IMR-90 (cell line): Measurements from ENCODE around the gene ZMYND11. TPM values are rescaled to one million over a fixed set of nuclear protein-coding genes. Genes with fewer than 3 reads are reported as not detected.

Experiments used
- ATAC-seq: fragments of 200-7000 bp; cut with Tn5 transposase; 2 replicates; pipeline ENCODE4 v1.9.1; 2020; ENCODE audit warnings: low read depth, mild to moderate bottlenecking, moderate library complexity
- BruUV-seq: library from RNA; stranded (reverse); fragments of 400-500 nt; replicated peaks from 2 replicates; lab custom pipeline; 2021; lab: Mats Ljungman, UMichigan
- CTCF ChIA-PET: fragments of 300-600 bp; formaldehyde crosslinking; extraction: SDS; loops from one replicate; lab custom pipeline; 2021; ENCODE audit warnings: antibody characterized with exemption; lab: Yijun Ruan, JAX
- POLR2A ChIA-PET: fragments of 300-600 bp; sonication (Branson Sonifier 250); formaldehyde crosslinking; loops from one replicate; lab custom pipeline; 2022; ENCODE audit warnings: antibody characterized with exemption; ENCODE audit not compliant: unreplicated experiment; lab: Charles Lee
- DNase-seq: peaks from one replicate; pipeline ENCODE4 v3.0.0; 2013
- H2AFZ ChIP-seq: replicated peaks from 2 replicates; pipeline ENCODE3; 2013; ENCODE audit warnings: low read length, mild to moderate bottlenecking; ENCODE audit not compliant: poor library complexity
- H2AK5ac ChIP-seq: 2 replicates; pipeline ENCODE4 v1.6.1; 2013; ENCODE audit warnings: low read depth, low read length, inconsistent platforms
- H2AK9ac ChIP-seq: replicated peaks from 2 replicates; pipeline ENCODE3; 2013; ENCODE audit warnings: mild to moderate bottlenecking, low read depth, low read length, moderate library complexity; ENCODE audit not compliant: poor library complexity
- H2BK120ac ChIP-seq: 2 replicates; pipeline ENCODE4 v1.6.1; 2013; ENCODE audit warnings: low read depth, low read length, inconsistent platforms
- H2BK15ac ChIP-seq: 3 replicates; pipeline ENCODE4 v1.6.1; 2013; ENCODE audit warnings: low read depth, low read length, inconsistent platforms
- H2BK20ac ChIP-seq: 2 replicates; pipeline ENCODE4 v1.6.1; 2013; ENCODE audit warnings: low read depth, mild to moderate bottlenecking, inconsistent platforms, low read length, moderate library complexity
- H2BK5ac ChIP-seq: 2 replicates; pipeline ENCODE4 v1.6.1; 2013; ENCODE audit warnings: mild to moderate bottlenecking, low read depth, low read length, inconsistent platforms; ENCODE audit not compliant: poor library complexity, severe bottlenecking
- H3K14ac ChIP-seq: replicated peaks from 2 replicates; pipeline ENCODE4 v1.6.1; 2013; ENCODE audit warnings: low read depth, low read length, inconsistent platforms
- H3K18ac ChIP-seq: 2 replicates; pipeline ENCODE4 v1.6.1; 2013; ENCODE audit warnings: low read depth, low read length, control low read depth
- H3K23ac ChIP-seq: 2 replicates; pipeline ENCODE4 v1.6.1; 2013; ENCODE audit warnings: low read depth, low read length, inconsistent platforms
- H3K27ac ChIP-seq: 2 replicates; pipeline ENCODE4 v1.5.1; 2013; ENCODE audit warnings: mild to moderate bottlenecking, control low read depth, low read length; ENCODE audit not compliant: insufficient read depth
- H3K27me3 ChIP-seq: 2 replicates; pipeline ENCODE4 v1.6.1; 2013; ENCODE audit warnings: low read length; ENCODE audit not compliant: control insufficient read depth, insufficient read depth
- H3K36me3 ChIP-seq: 2 replicates; pipeline ENCODE4 v1.6.1; 2013; ENCODE audit warnings: low read length, mixed read lengths; ENCODE audit not compliant: control insufficient read depth, insufficient read depth
- H3K4ac ChIP-seq: 2 replicates; pipeline ENCODE4 v1.6.1; 2013; ENCODE audit warnings: low read depth, low read length, inconsistent platforms
- H3K4me1 ChIP-seq: 2 replicates; pipeline ENCODE4 v1.6.1; 2013; ENCODE audit warnings: low read length, mixed read lengths; ENCODE audit not compliant: control insufficient read depth, insufficient read depth
- H3K4me2 ChIP-seq: 2 replicates; pipeline ENCODE4 v1.6.1; 2013; ENCODE audit warnings: low read depth, mild to moderate bottlenecking, control low read depth, low read length, moderate library complexity
- H3K4me3 ChIP-seq: 2 replicates; pipeline ENCODE4 v1.5.1; 2013; ENCODE audit warnings: low read depth, mild to moderate bottlenecking, control low read depth, low read length, moderate library complexity; ENCODE audit not compliant: insufficient read depth
- H3K56ac ChIP-seq: 2 replicates; pipeline ENCODE4 v1.6.1; 2013; ENCODE audit warnings: low read length, inconsistent platforms; ENCODE audit not compliant: insufficient read depth; ENCODE audit errors: extremely low read depth
- H3K79me1 ChIP-seq, 2 experiments: 2 replicates each; pipeline ENCODE4 v1.6.1; 2013; ENCODE audit warnings: low read length in 2 of 2, inconsistent platforms in 1 of 2, low read depth in 1 of 2
- H3K9ac ChIP-seq: 2 replicates; pipeline ENCODE4 v1.6.1; 2013; ENCODE audit warnings: low read depth, low read length, control low read depth
- H3K9me1 ChIP-seq: 2 replicates; pipeline ENCODE4 v1.6.1; 2013; ENCODE audit warnings: low read length, inconsistent platforms; ENCODE audit not compliant: insufficient read depth
- H3K9me3 ChIP-seq: 2 replicates; pipeline ENCODE4 v1.6.1; 2013; ENCODE audit warnings: low read length; ENCODE audit not compliant: control insufficient read depth, insufficient read depth
- H4K20me1 ChIP-seq: 2 replicates; pipeline ENCODE4 v1.6.1; 2013; ENCODE audit warnings: low read length, inconsistent platforms; ENCODE audit not compliant: insufficient read depth
- H4K5ac ChIP-seq: 2 replicates; pipeline ENCODE4 v1.6.1; 2013; ENCODE audit warnings: mild to moderate bottlenecking, low read depth, low read length, control low read depth
- H4K8ac ChIP-seq, 2 experiments: 2 replicates each; pipeline ENCODE4 v1.6.1; 2013; ENCODE audit warnings: low read depth in 2 of 2, low read length in 2 of 2, control low read depth in 1 of 2, inconsistent platforms in 1 of 2
- H4K91ac ChIP-seq: 2 replicates; pipeline ENCODE4 v1.6.1; 2013; ENCODE audit warnings: low read depth, low read length, inconsistent platforms; ENCODE audit not compliant: insufficient read depth
- BHLHE40 ChIP-seq: fragments of 150-350 bp; IDR thresholded peaks from 2 replicates; pipeline ENCODE4 v1.6.1; 2016; ENCODE audit warnings: mild to moderate bottlenecking, low read depth, low read length
- CEBPB ChIP-seq: IDR thresholded peaks from 2 replicates; pipeline ENCODE4 v1.6.1; 2012; ENCODE audit warnings: low read depth, low read length, improper control_type of control experiment
- ELK1 ChIP-seq: fragments of 150-350 bp; IDR thresholded peaks from 2 replicates; pipeline ENCODE4 v1.6.1; 2016; ENCODE audit warnings: low read depth, mild to moderate bottlenecking, low read length, moderate library complexity, borderline replicate concordance
- MAZ ChIP-seq: IDR thresholded peaks from 2 replicates; pipeline ENCODE4 v1.6.1; 2012; ENCODE audit warnings: low read depth, mild to moderate bottlenecking, low read length, improper control_type of control experiment, moderate library complexity, borderline replicate concordance
- POLR2A ChIP-seq: IDR thresholded peaks from 2 replicates; pipeline ENCODE4 v1.6.1; 2012; ENCODE audit warnings: mild to moderate bottlenecking, low read depth, low read length
- RAD21 ChIP-seq: IDR thresholded peaks from 2 replicates; pipeline ENCODE4 v1.6.1; 2012; ENCODE audit warnings: low read length, improper control_type of control experiment
- RCOR1 ChIP-seq: IDR thresholded peaks from 2 replicates; pipeline ENCODE4 v1.6.1; 2012; ENCODE audit warnings: mild to moderate bottlenecking, low read length, improper control_type of control experiment; ENCODE audit not compliant: insufficient replicate concordance
- SMC3 ChIP-seq: fragments of 150-350 bp; IDR thresholded peaks from 2 replicates; pipeline ENCODE4 v1.6.1; 2016; ENCODE audit warnings: low read depth, mild to moderate bottlenecking, antibody characterized with exemption, low read length, moderate library complexity
- USF2 ChIP-seq: fragments of 150-350 bp; IDR thresholded peaks from 2 replicates; pipeline ENCODE4 v1.6.1; 2017; ENCODE audit warnings: mild to moderate bottlenecking, antibody characterized with exemption, low read length, low read depth
- WGBS, 2 experiments: methylation state at CpG; one replicate each; pipeline versions ENCODE4 v1.1.5 to v1.1.7; 2013; ENCODE audit warnings: missing lambda C conversion rate in 2 of 2; ENCODE audit not compliant: insufficient read length in 1 of 2; ENCODE audit errors: extremely low coverage in 2 of 2; 5-methylcytosine and 5-hydroxymethylcytosine counted together
- dilution Hi-C: fragments of 300-500 bp; cut with HindIII; formaldehyde crosslinking; loops from one replicate; pipeline ENCODE4 v1.14.3; 2018; ENCODE audit warnings: low sequenced_read_pairs; ENCODE audit not compliant: unreplicated experiment
- in situ Hi-C: fragments of 300-500 bp; cut with MboI; formaldehyde crosslinking; loops from 3 replicates; pipeline ENCODE4 v1.14.3; 2019; ENCODE audit warnings: low sequenced_read_pairs, inconsistent platforms, mixed read lengths
- intact Hi-C: fragments of 100-400 bp; cut with micrococcal nuclease; formaldehyde crosslinking; loops from 2 replicates; pipeline ENCODE4 v1.10.0; 2022
- polyA plus RNA-seq, 3 experiments: library from polyadenylated mRNA; depleted of rRNA; stranded (reverse); fragments of >200 nt; gene quantifications; 2 replicates each; pipeline ENCODE4 v1.2.3, GENCODE V29; 2012; ENCODE audit warnings: low replicate concordance in 1 of 3
- total RNA-seq: library from RNA; depleted of rRNA; stranded (reverse); fragments of >200 nt; gene quantifications from 2 replicates; pipeline ENCODE4 v1.2.3, GENCODE V29; 2012

ZMYND11 gene
- total and polyA plus RNA-seq, 2 of the 4 experiments (the other 2 are of a cell fraction) = 39.5 to 72.2 TPM

DNA sequence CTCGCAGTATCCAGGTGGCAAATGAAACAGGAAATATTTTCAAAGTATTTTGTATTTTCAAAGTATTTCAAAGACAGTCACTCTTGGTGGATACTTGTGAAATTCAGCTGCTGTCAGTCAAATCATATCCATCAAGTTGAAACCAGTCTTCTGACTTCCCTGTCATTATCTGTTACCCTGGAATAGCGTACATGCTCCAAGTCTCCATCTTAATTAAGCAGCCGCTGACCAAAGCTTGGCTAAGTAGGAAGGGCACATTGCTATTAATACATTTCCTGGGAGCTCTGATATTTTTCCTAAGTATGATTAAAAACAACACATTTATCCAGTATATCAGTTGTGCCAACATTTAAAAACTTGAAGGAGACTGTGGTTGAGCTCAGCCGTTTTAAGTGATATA is 112.2 kb downstream of the ZMYND11 start:
- no peak for TF ChIP-seq CEBPB
- TF ChIP-seq POLR2A = no peak
- no peak for TF ChIP-seq USF2
- no peak for TF ChIP-seq MAZ
- no peak for TF ChIP-seq BHLHE40
- TF ChIP-seq RCOR1 = no peak
- no peak for TF ChIP-seq SMC3
- TF ChIP-seq ELK1 = no peak
- TF ChIP-seq RAD21 = no peak
- H2AK9ac ChIP-seq = no peak overlapping the region
- dilution Hi-C loops (no loop called here), in situ Hi-C loops (no loop called here), intact Hi-C loops (no loop called here)
- H3K79me1 ChIP-seq = peaks cover 0 to 4% of the 10 kb centered on the region in 2 experiments; a peak in 1 of 4 replicates
- H4K5ac ChIP-seq = no peak overlapping the region
- no peak overlapping the region for H4K8ac ChIP-seq
- no peak overlapping the region for H4K91ac ChIP-seq
- POLR2A ChIA-PET = no interaction called here
- no peak for DNase-seq
- H2BK5ac ChIP-seq = no peak overlapping the region
- H3K27ac ChIP-seq = no peak overlapping the region
- no peak overlapping the region for H2AK5ac ChIP-seq
- no peak overlapping the region for H3K4ac ChIP-seq
- no peak for ATAC-seq
- no peak overlapping the region for H3K9ac ChIP-seq
- H3K56ac ChIP-seq = no peak overlapping the region
- no peak overlapping the region for H3K18ac ChIP-seq
- H3K4me2 ChIP-seq = no peak overlapping the region
- no peak overlapping the region for H3K23ac ChIP-seq
- H3K27me3 ChIP-seq = no peaks in the 10 kb centered on the region
- CTCF ChIA-PET = no interaction called here
- no peaks in the 10 kb centered on the region for H3K4me1 ChIP-seq
- H2BK20ac ChIP-seq = no peak overlapping the region
- no peak overlapping the region for H3K14ac ChIP-seq
- H2AFZ ChIP-seq = no peak overlapping the region
- no peaks in the 10 kb centered on the region for H4K20me1 ChIP-seq
- BruUV-seq = no TSS peak
- no CpG with 5 or more reads among the region's 4 CpGs for WGBS, 2 experiments
- H3K9me3 ChIP-seq = no peaks in the 10 kb centered on the region
- peaks cover 44% of the 10 kb centered on the region for H3K36me3 ChIP-seq
- H3K9me1 ChIP-seq = no peaks in the 10 kb centered on the region
- H2BK15ac ChIP-seq = no peak overlapping the region
- no peak overlapping the region for H3K4me3 ChIP-seq
- H2BK120ac ChIP-seq = no peak overlapping the region
